Fibroblast of skin of left quadriceps (primary cell): ENCODE measurements around the gene HBG1.
A peak's percentile ranks its signal among the peaks of the same experiment; 100 is the strongest.

Source experiments
- DNase-seq, 2 experiments: peaks; one replicate each; pipeline ENCODE4 v3.0.0-alpha.2; 2013; ENCODE audit warnings: low read depth in 2 of 2

The HBG1 gene

GRCh38 chr11:5227681-5228080 lies 22.0 kb downstream of the HBG1 start:
- no peak for DNase-seq

- DNase-seq = no peak
Observed at GRCh38 chr11:5226732-5227310, 22.8 kb downstream of the HBG1 start, which contains the start of gene HBB. HBB (minus strand) TSS chr11:5227071; CDS start chr11:5227021, 50 bp downstream.

DNA sequence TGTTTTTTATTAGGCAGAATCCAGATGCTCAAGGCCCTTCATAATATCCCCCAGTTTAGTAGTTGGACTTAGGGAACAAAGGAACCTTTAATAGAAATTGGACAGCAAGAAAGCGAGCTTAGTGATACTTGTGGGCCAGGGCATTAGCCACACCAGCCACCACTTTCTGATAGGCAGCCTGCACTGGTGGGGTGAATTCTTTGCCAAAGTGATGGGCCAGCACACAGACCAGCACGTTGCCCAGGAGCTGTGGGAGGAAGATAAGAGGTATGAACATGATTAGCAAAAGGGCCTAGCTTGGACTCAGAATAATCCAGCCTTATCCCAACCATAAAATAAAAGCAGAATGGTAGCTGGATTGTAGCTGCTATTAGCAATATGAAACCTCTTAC lies 24.2 kb downstream of the HBG1 start:
- no peak for DNase-seq

- no peak for DNase-seq
Observed at GRCh38 chr11:5224538-5225479, 24.8 kb downstream of the HBG1 start.

- no peak for DNase-seq
Observed at GRCh38 chr11:5223686-5224085, 26.0 kb downstream of the HBG1 start.

DNA sequence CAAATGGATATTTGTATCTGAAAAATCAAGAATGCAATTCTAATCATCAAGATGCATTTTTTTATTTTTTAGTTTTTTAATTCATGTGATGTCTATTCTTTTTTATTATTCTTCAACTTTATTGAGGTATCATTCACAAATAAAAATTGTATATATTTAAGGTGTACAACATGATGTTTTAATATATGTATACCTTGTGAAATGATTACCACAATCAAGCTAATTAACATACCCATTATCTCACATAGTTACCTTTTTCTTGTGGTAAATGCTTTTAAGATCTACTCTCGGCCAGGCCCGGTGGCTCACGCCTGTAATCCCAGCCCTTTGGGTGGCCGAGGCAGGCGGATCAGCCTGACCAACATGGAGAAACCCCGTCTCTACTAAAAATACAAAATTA lies 26.5 kb downstream of the HBG1 start:
- no peak for DNase-seq

DNA sequence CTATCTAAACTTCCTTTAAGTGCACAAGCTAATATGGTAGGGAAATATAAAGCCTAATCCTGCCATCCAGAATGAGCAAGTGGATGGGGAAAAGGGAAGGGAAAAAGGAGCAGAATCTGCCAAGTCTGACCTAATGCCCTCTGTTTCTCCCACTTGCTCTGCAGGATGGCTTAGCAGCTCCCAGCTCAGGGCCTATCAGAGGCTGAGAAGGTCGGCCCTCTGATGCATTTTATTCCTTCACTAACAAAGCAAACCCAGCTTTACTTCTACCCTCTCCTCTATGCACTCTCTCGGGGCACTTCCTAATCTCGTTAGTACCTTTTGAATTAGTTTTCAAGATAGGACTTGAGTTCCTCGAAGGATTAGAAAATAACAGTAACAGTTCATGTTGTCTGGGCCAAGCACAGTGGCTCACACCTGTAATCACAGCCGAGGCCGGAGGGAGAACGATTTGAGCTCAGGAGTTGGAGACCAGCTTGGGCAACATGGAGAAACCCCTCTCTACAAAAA lies 39.2 kb downstream of the HBG1 start:
- no peak for DNase-seq

- DNase-seq = peak; percentile 12 to 27
Observed at GRCh38 chr11:5204787-5205186, 44.9 kb downstream of the HBG1 start.

- no peak for DNase-seq
Observed at GRCh38 chr11:5203366-5203765, 46.3 kb downstream of the HBG1 start.

DNA sequence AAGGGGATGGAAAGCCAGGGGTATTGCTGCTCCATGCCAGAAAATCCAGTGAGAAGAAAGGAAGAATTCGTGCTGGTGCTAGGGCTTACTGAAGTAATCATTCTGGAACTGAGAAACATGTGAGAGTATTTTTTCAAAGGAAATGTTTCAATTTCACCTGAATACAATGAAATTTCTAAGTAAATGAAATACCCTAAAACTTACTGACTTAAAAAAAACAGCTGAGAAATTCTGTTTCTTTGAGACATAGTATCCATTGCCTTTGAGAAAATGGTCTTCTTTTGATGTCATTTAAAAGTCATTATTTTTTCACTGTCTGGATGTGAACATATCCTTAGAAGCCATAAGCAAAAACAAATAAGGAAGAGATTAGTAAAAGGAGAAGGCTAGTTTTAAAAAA lies 49.1 kb downstream of the HBG1 start, which contains the start of gene OR51V1:
Gene OR51V1 (minus strand): TSS at position 101 of the 400 bp plus-strand sequence. CDS start 0 bp downstream, at position 101.
- DNase-seq = no peak

DNA sequence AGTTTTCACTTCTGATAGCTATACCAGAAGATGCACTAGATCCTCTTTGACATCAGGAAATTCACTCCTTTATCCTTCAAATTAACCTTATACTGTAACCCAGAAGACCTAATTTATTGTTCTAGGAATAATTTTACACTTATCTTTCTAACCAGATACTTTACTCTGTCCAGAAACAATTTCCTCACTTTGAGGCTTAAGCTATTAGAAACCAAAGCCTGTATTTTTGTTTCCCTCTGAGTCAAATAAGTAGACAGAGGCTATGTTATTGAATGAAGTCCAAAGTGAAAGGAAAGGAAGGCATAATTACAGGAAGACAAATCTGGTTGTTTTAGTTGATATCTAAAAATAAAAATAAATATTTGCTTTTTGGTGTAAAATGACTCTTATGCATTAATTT lies 51.4 kb downstream of the HBG1 start:
- no peak for DNase-seq
